Uterus (tissue), 4 donors: Measurements from ENCODE around the gene HOXB2. TPM values are rescaled to one million over a fixed set of nuclear protein-coding genes. Genes with fewer than 3 reads are reported as not detected.

Experiments used
- DNase-seq, 2 donors: peaks; one replicate each; pipeline ENCODE4 v3.0.0-alpha.2; 2019 to 2020
- H3K27ac ChIP-seq, 2 donors: fragments of 200-600 bp; sonication (generic); 1 replicate in 1 of 2; 2 replicates in 1 of 2; pipeline ENCODE4 v1.5.1; 2016 to 2018
- H3K27me3 ChIP-seq, 2 donors: fragments of 200-600 bp; sonication (generic); one replicate each; pipeline ENCODE4 v1.5.1; 2018 to 2019; ENCODE audit warnings: control low read depth in 1 of 2
- H3K36me3 ChIP-seq, 2 donors: fragments of 200-600 bp; sonication (generic); one replicate each; pipeline ENCODE4 v1.5.1; 2019; ENCODE audit warnings: control low read depth in 1 of 2
- H3K4me1 ChIP-seq, 2 donors: fragments of 200-600 bp; sonication (generic); one replicate each; pipeline ENCODE4 v1.5.1; 2018 to 2019; ENCODE audit warnings: control low read depth in 1 of 2
- H3K4me3 ChIP-seq, 2 donors: fragments of 200-600 bp; sonication (generic); 1 replicate in 1 of 2; 2 replicates in 1 of 2; pipeline ENCODE4 v1.5.1; 2018 to 2019; ENCODE audit warnings: mild to moderate bottlenecking in 1 of 2
- H3K9me3 ChIP-seq, 2 donors: fragments of 200-600 bp; sonication (generic); one replicate each; pipeline ENCODE4 v1.5.1; 2019; ENCODE audit warnings: control low read depth in 1 of 2
- CTCF ChIP-seq, 4 experiments: fragments of 200-600 bp in 2 of 4; fragments of 450-650 bp in 2 of 4; sonication (generic) in 2 of 4; IDR thresholded peaks; one replicate each; pipeline ENCODE4 v1.5.1; 2016 to 2019; ENCODE audit warnings: antibody characterized with exemption in 4 of 4, mild to moderate bottlenecking in 2 of 4, moderate library complexity in 1 of 4
- POLR2A ChIP-seq, 2 donors: fragments of 450-650 bp; IDR thresholded peaks; one replicate each; pipeline ENCODE4 v1.6.1; 2016; ENCODE audit warnings: antibody characterized with exemption in 2 of 2, mild to moderate bottlenecking in 1 of 2, moderate library complexity in 1 of 2
- intact Hi-C: fragments of 100-400 bp; cut with DNase I; formaldehyde crosslinking; loops from one replicate; pipeline ENCODE4 v1.15.1; 2023; ENCODE audit warnings: low total_unique reads
- total RNA-seq, 4 donors: library from RNA; depleted of rRNA in 3 of 4; stranded (reverse); fragments of >200 nt in 3 of 4; gene quantifications; one replicate each; pipeline versions ENCODE4 v1.1.0 to v1.2.4, GENCODE V29; 2014 to 2023
- donor health status: DM: yes; HTN: yes; CAD: no.

HOXB2 gene
- total RNA-seq, 4 donors from 2014 or later = 4.6 to 24.4 (median 17.4) TPM

GRCh38 chr17:48503747-48504146, 41.2 kb downstream of the HOXB2 start:
- Histone ChIP-seq H3K27ac (no peak overlapping the region), H3K27me3 (no peaks in the 10 kb centered on the region), H3K9me3 (no peaks in the 10 kb centered on the region), H3K36me3 (no peaks in the 10 kb centered on the region), H3K4me3 (no peak overlapping the region), H3K4me1 (no peaks in the 10 kb centered on the region)
- intact Hi-C loops = no loop called here
- DNase-seq = no peak
- TF ChIP-seq POLR2A (IDR thresholded peaks at IDR 0.05) (no peak), CTCF (IDR thresholded peaks at IDR 0.05) (no peak)

DNA sequence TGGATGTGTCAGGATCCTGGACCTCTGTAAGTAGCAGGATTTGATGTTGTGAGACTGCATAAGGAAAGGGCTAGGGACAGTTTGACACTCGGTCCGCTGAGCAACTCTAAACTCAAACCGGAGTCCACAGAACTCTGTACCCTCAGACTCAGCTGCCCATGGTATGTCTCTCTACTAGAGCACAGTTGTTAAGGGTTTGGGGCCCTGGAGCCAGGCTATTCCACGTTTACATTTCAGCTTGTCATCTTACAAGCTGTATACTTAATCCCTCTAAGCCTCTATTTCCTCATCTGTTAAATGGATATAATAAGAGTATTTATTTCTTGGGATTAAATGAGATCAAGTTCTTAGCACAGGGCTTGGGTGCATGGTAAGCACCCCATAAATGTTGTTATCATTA, 42.0 kb downstream of the HOXB2 start:
- TF ChIP-seq CTCF (IDR thresholded peaks at IDR 0.05) (no peak), POLR2A (IDR thresholded peaks at IDR 0.05) (no peak)
- Histone ChIP-seq H3K4me3 (no peak overlapping the region), H3K36me3 (no peaks in the 10 kb centered on the region), H3K9me3 (no peaks in the 10 kb centered on the region), H3K4me1 (no peaks in the 10 kb centered on the region), H3K27ac (no peak overlapping the region), H3K27me3 (no peaks in the 10 kb centered on the region)
- intact Hi-C loops = no loop called here
- no peak for DNase-seq

GRCh38 chr17:48502312-48502711, 42.6 kb downstream of the HOXB2 start:
- H3K9me3 ChIP-seq = no peaks in the 10 kb centered on the region
- H3K27ac ChIP-seq = no peak overlapping the region
- H3K4me3 ChIP-seq = no peak overlapping the region
- intact Hi-C loops = no loop called here
- no peak for DNase-seq
- TF ChIP-seq POLR2A (IDR thresholded peaks at IDR 0.05) (no peak), CTCF (IDR thresholded peaks at IDR 0.05) (no peak)
- no peaks in the 10 kb centered on the region for H3K36me3 ChIP-seq
- H3K4me1 ChIP-seq = no peaks in the 10 kb centered on the region
- H3K27me3 ChIP-seq = no peaks in the 10 kb centered on the region

DNA sequence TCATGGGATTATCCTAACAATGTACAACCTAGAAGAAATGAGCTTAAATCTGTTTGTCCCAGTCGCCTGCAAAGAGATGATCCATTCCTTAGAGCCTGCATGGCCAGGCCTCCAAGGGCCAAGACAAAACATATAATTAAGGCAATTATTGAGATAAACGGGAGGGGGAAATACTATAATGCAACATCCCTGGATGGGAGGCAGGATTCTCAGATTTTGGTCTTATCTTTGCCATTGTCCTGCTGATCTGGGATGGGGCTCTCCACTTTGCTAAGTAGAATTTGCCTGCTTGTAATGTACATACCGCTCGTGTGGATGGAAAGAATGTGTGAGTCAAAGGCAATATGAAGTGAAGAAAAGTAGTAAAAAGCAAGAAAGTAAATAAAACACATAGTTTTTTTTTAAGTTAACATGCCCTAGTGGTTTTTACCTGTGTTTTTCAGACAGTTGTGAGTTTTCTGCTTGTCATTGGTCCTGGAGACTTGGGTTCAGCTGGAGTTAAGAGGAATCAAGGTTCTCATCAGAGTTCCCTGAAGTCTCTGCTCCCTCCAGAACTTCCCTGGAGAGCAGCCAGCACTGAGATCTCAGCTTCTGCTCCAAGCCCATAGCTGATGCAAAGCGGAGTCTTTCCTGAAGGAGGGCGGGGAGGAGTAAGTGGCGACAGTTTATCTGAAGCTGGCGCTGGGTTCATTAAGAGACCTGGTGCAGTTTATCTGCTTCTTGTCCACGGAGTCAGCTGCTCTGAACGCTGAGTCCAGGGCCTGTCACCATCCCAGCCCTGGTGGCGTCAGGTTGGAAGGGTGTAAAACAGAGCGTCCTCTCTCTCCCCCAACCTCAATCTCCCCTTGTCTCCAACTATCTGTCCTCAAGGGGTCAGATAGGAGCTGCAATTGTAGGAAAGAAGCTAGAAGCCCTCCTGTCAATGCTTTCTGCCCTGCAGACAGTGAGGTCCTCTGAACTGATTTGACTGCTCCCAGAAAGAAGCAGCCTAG, 44.2 kb downstream of the HOXB2 start:
- no peaks in the 10 kb centered on the region for H3K27me3 ChIP-seq
- no peak for TF ChIP-seq POLR2A (IDR thresholded peaks at IDR 0.05)
- TF ChIP-seq CTCF (IDR thresholded peaks at IDR 0.05) = peak in 2 of 4 experiments; percentile 12 to 44
- no peaks in the 10 kb centered on the region for H3K4me1 ChIP-seq
- intact Hi-C loops = no loop called here
- H3K4me3 ChIP-seq = no peak overlapping the region
- H3K36me3 ChIP-seq = no peaks in the 10 kb centered on the region
- DNase-seq = peak; percentile 21 to 50
- no peaks in the 10 kb centered on the region for H3K9me3 ChIP-seq
- no peak overlapping the region for H3K27ac ChIP-seq

DNA sequence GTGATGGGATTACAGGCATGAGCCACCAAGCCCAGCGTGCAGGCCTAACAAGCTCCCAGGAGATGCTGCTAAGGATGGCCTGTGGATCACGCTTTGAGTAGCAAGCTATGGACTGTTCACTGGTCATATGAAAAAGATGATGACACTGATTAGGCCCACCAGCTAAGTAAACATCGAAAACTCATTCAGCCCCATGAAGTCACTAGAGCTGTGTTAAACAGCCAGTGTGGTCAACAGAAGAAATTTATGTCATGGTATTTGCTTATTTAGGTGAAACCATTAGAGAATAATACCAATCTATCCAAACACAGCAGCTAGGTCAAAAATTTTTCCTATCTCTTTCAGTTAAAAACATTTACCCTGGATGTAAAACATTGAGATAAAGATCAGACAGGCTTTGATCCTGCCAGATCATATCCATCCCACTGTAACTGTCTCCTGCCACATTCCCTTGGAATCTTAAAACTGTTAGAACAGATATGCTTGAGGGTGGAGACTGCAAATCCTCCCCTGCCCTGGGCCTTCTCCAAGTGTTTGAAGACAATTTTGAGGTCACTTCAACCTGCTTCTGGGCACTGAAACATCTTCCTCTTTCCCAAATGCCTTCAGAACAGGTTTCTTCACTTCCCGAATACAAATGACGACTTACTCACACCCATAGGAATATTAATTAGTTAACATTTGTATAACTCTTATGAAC, 45.0 kb downstream of the HOXB2 start:
- no peak for DNase-seq
- Histone ChIP-seq H3K36me3 (no peaks in the 10 kb centered on the region), H3K4me3 (no peak overlapping the region), H3K27me3 (no peaks in the 10 kb centered on the region), H3K9me3 (no peaks in the 10 kb centered on the region), H3K27ac (no peak overlapping the region), H3K4me1 (no peaks in the 10 kb centered on the region)
- no peak for TF ChIP-seq POLR2A (IDR thresholded peaks at IDR 0.05)
- TF ChIP-seq CTCF (IDR thresholded peaks at IDR 0.05) = no peak
- intact Hi-C loops = no loop called here
